Activated CD8-positive, alpha-beta memory T cell treated with anti-CD3 and anti-CD28 coated beads, Interleukin-2, amount 10 ng/mL, durations not matched to agents 7 days and 5 days (primary cell): ENCODE data around the gene MEIS1. TPM values are rescaled to one million over a fixed set of nuclear protein-coding genes. Genes with fewer than 3 reads are reported as not detected.

Source experiments
- ATAC-seq: fragments of 150-1000 bp; cut with Tn5 transposase; one replicate; pipeline ENCODE4 v1.10.0; 2021; ENCODE audit warnings: moderate library complexity
- CTCF ChIA-PET: fragments of 350-600 bp; sonication (Branson Sonifier 250); formaldehyde crosslinking; loops from one replicate; lab custom pipeline; 2021; ENCODE audit warnings: antibody characterized with exemption; lab: Charles Lee
- DNase-seq: peaks from one replicate; pipeline ENCODE4 v3.0.0-alpha.2; 2020
- H3K27ac Mint-ChIP-seq: one replicate; pipeline ENCODE4 v1.8.0; 2021; ENCODE audit warnings: mild to moderate bottlenecking, mixed read lengths
- H3K27me3 Mint-ChIP-seq: one replicate; pipeline ENCODE4 v1.8.0; 2021; ENCODE audit warnings: mixed read lengths
- H3K36me3 Mint-ChIP-seq: one replicate; pipeline ENCODE4 v1.8.0; 2021; ENCODE audit warnings: mild to moderate bottlenecking, mixed read lengths
- H3K4me1 Mint-ChIP-seq: one replicate; pipeline ENCODE4 v1.8.0; 2021; ENCODE audit warnings: mixed read lengths
- H3K4me3 Mint-ChIP-seq: one replicate; pipeline ENCODE4 v1.8.0; 2021; ENCODE audit warnings: mild to moderate bottlenecking, moderate library complexity, mixed read lengths
- H3K9me3 Mint-ChIP-seq: one replicate; pipeline ENCODE4 v1.8.0; 2022; ENCODE audit warnings: low read depth, mixed read lengths
- total RNA-seq, 2 experiments: library from RNA; stranded (reverse); gene quantifications; one replicate each; pipeline ENCODE4 v1.2.3, GENCODE V29; 2021

Gene MEIS1
- total RNA-seq, 2 experiments from 2014 or later, result not detected

GRCh38 chr2:66435963-66436362 is 1.0 kb downstream of the MEIS1 start:
- ATAC-seq (no peak), DNase-seq (no peak)
- Mint-ChIP-seq H3K4me3 (no peak overlapping the region), H3K27me3 (peaks cover 94% of the 10 kb centered on the region), H3K9me3 (no peaks in the 10 kb centered on the region), H3K4me1 (peaks cover 26% of the 10 kb centered on the region), H3K36me3 (peaks cover 4% of the 10 kb centered on the region), H3K27ac (no peak overlapping the region)
- CTCF ChIA-PET, result no interaction called here

DNA sequence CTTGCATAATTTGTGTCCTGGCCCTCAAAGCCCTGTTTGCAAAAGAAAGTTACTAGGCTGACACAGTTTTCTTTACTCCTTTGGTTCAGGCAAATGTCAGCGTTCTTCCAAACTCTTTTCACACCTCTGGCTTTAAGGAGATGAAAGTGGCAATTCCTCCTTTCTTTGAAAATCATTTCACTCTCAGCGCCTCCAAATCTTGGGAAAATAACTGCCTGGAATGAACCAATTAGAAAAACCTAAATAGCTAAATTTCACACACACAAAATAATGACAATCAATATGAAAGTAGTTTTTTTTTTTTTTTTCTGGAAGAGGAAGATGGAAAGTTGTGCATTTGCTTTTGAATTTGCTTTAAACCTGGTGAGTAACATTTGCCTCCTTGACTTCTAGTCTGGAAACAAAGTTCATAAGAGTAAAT is 1.7 kb downstream of the MEIS1 start:
- Mint-ChIP-seq H3K4me1 (peaks cover 26% of the 10 kb centered on the region), H3K9me3 (no peaks in the 10 kb centered on the region), H3K27ac (no peak overlapping the region), H3K27me3 (peaks cover 94% of the 10 kb centered on the region), H3K36me3 (peaks cover 4% of the 10 kb centered on the region), H3K4me3 (no peak overlapping the region)
- ATAC-seq (no peak), DNase-seq (no peak)
- CTCF ChIA-PET, result no interaction called here

DNA sequence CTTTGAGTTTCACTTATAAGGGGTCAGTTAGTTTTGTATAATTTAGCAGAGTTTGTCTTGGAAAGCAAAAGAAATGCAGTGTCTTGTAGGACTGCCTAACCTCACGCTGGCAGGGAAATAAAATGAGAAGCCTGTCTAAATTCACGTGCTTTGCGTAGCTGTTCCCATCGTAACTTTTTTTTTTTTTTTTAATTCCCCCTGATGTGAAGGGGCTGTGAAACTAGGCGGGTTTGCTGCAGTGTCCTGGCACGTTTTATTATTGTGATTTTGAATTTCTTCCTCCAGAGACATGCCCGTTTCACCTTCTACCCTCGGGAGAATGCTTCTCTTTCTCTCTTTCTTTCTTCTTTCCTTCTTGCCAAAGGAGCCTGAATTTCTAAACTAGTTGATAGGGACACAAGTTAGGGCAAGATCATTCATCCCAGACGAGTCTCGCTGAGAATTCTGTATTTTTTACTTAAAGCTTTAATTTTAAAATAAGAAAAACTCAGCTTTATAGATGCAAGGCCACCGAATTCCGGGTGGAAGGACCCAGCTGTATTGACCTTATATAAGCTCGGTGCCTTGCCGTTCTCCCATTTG is 2.3 kb downstream of the MEIS1 start:
- ATAC-seq (no peak), DNase-seq (no peak)
- CTCF ChIA-PET, result no interaction called here
- H3K27me3 Mint-ChIP-seq, result peaks cover 91% of the 10 kb centered on the region
- H3K4me3 Mint-ChIP-seq, result no peak overlapping the region
- no peak overlapping the region for H3K27ac Mint-ChIP-seq
- peaks cover 4% of the 10 kb centered on the region for H3K36me3 Mint-ChIP-seq
- H3K9me3 Mint-ChIP-seq, result no peaks in the 10 kb centered on the region
- H3K4me1 Mint-ChIP-seq, result peaks cover 24% of the 10 kb centered on the region

DNA sequence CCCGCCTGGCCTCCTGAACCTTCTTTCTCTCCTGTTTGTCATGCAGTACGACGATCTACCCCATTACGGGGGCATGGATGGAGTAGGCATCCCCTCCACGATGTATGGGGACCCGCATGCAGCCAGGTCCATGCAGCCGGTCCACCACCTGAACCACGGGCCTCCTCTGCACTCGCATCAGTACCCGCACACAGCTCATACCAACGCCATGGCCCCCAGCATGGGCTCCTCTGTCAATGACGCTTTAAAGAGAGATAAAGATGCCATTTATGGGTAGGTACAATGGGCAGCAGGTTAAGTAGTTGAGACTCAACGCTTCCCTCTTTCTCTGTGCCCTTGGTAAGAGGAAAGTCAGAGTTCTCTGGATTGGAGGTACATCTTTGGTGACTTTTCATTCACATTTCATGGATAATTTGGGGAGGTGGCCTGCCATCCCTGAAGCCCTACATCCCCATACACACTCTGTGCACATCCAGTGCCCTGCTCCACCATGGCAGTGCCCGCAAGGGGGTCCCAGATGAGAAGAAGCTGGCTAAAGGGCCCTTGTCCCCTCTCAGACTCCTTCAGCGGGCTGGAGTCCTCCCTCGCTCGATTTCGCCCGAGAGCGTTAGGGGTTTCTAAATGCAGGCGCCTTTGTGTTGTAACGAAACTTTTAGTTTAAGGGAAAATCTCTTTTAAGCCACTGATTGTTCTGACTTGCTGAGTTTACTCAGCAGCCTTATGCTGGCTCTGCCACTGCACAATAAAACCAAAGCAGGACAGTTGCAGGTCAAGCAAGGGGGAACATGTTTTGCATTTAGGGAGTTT is 3.0 kb downstream of the MEIS1 start:
- no peak for ATAC-seq
- H3K36me3 Mint-ChIP-seq, result peaks cover 4% of the 10 kb centered on the region
- H3K27ac Mint-ChIP-seq, result no peak overlapping the region
- DNase-seq, result no peak
- H3K4me1 Mint-ChIP-seq, result peaks cover 20% of the 10 kb centered on the region
- CTCF ChIA-PET, result interaction anchor here (1.1 kb wide), 1 partner anchor 8 kb away, joined by 3 read pairs; no protein-coding TSS in a partner anchor
- H3K4me3 Mint-ChIP-seq, result no peak overlapping the region
- no peaks in the 10 kb centered on the region for H3K9me3 Mint-ChIP-seq
- peaks cover 85% of the 10 kb centered on the region for H3K27me3 Mint-ChIP-seq

- CTCF ChIA-PET, result interaction anchor here (1.1 kb wide), 1 partner anchor 9 kb away, joined by 3 read pairs; no protein-coding TSS in a partner anchor
- H3K4me1 Mint-ChIP-seq, result peaks cover 17% of the 10 kb centered on the region
- peaks cover 79% of the 10 kb centered on the region for H3K27me3 Mint-ChIP-seq
- no peaks in the 10 kb centered on the region for H3K9me3 Mint-ChIP-seq
- peaks cover 4% of the 10 kb centered on the region for H3K36me3 Mint-ChIP-seq
- no peak overlapping the region for H3K4me3 Mint-ChIP-seq
- ATAC-seq (no peak), DNase-seq (no peak)
- H3K27ac Mint-ChIP-seq, result no peak overlapping the region
Observed at GRCh38 chr2:66438498-66438833, 3.5 kb downstream of the MEIS1 start.

DNA sequence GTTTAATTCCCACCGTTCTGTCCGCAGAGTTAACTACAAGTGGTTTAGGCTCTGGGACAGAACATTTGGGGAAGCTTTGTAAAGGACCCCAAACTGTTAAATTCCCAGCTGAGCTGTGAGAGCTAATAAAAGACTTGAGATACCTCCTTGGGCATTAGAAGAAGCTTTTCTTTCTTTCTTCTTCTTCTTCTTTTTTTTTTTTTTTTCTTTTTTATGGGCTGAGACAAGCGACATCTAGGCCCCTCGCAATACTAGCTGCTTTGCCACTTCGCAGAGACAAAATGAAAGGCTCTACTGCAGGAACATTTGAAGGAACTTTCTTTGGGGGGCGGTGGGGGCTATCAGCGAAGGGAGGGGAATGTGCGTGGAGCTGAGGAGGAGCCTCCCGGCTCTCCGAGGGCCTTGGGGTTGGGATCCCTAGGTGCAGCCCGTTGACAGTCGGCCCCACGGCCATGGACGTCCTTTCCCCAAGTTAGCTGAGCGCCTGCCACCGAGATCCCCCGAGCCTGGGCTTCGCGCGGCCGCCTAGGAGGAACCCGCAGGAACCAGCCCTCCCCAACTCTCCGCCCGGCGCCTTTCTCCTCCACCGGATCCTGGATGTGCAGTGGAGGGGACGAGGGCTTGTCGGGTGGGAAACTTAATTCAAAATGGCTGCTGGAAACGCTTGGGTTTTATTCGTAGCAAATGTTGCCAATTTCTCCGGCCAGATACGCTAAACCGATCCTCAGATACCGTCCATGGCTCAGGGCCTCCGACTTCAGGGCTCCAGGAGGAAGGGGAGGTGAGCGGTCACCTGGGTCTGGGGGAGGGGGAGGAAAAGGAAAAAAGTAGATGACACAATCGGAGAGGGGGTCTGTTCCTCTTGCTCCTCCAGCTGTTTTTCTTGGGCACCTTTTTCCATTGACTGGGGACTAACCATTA is 4.2 kb downstream of the MEIS1 start:
- H3K27ac Mint-ChIP-seq, result no peak overlapping the region
- peaks cover 13% of the 10 kb centered on the region for H3K4me1 Mint-ChIP-seq
- H3K27me3 Mint-ChIP-seq, result peaks cover 79% of the 10 kb centered on the region
- CTCF ChIA-PET, result interaction anchor here (1.1 kb wide), 1 partner anchor 9 kb away, joined by 3 read pairs; no protein-coding TSS in a partner anchor
- no peak for DNase-seq
- no peak for ATAC-seq
- peaks cover 3% of the 10 kb centered on the region for H3K36me3 Mint-ChIP-seq
- H3K4me3 Mint-ChIP-seq, result no peak overlapping the region
- no peaks in the 10 kb centered on the region for H3K9me3 Mint-ChIP-seq

- Mint-ChIP-seq H3K27me3 (peaks cover 73% of the 10 kb centered on the region), H3K9me3 (no peaks in the 10 kb centered on the region), H3K36me3 (peaks cover 2% of the 10 kb centered on the region), H3K4me1 (peaks cover 8% of the 10 kb centered on the region), H3K27ac (no peak overlapping the region), H3K4me3 (no peak overlapping the region)
- CTCF ChIA-PET, result no interaction called here
- no peak for DNase-seq
- no peak for ATAC-seq
Observed at GRCh38 chr2:66439812-66440542, 5.1 kb downstream of the MEIS1 start.

DNA sequence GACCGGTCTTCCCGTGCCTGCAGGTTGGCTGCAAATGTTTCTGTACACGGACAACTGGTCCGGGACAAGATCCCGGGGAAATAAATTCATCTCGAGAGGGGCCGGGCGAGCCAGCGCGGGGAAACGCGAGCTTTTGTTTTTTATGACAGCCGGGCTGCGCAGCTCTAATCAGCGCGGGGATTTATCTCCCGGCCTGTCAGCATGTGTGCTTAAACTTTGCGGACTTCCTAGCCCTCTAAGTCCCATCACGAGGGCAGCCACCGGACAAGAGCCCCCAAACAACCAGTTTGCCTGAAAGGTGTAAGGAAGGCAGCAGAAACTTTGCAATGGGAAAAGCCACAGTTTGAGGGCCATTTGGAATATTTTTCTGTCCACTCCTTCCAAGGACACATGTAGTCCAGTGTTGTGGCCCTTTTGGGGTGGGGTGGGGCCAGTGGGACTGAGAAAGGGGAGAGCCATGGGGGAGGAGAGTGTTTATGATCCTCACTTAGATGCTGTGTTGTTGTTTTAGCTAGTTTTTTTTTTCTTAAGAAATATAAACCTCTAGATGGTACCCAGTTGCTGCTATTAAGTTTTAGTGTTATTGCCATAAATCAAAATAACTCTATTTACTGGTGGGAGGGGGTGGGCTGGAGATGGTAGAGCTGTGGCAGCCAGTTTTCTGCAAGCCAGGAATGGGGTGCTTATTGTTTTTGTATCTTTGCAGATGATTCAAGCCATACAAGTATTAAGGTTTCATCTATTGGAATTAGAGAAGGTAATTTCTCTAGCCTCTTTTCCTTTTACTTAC is 6.0 kb downstream of the MEIS1 start:
- peaks cover 2% of the 10 kb centered on the region for H3K4me1 Mint-ChIP-seq
- H3K36me3 Mint-ChIP-seq, result peaks cover 1% of the 10 kb centered on the region
- H3K27ac Mint-ChIP-seq, result no peak overlapping the region
- peaks cover 66% of the 10 kb centered on the region for H3K27me3 Mint-ChIP-seq
- no peaks in the 10 kb centered on the region for H3K9me3 Mint-ChIP-seq
- CTCF ChIA-PET, result no interaction called here
- no peak for ATAC-seq
- no peak overlapping the region for H3K4me3 Mint-ChIP-seq
- no peak for DNase-seq

DNA sequence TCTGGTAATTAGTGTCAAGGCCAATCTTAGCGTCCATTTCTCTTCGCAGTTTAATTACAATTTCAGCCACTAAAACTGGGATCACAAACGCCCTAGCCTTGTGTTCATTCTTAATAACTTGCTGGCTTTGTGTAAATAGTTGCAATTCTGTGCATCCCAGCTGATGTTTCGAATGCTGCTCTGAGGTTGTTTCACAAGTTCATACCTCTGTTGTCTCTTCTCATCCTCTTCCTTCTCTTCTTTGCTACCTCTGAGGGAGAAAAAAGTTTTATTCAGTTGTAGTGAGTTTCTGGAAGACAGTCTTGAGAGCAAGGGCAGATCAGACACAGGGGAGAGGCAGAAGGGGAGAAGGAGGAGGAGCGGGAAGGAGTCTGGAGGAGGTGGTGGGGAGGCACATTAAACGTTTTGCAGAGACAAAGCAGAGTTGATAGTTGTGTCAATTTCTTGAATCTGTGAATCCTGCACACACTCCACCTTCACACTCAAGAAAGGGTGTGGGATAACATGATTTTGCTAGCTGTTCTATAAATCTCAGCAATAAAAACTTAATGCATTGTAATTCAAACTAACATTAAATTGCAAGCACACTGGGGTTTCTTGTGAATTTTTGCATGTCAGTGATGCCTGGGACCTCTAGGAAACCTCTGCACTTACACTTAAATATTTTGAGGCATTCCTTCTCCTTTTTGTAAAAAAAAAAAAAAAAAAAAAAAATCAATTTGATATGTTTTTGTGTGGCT is 6.8 kb downstream of the MEIS1 start:
- DNase-seq (no peak), ATAC-seq (no peak)
- Mint-ChIP-seq H3K9me3 (no peaks in the 10 kb centered on the region), H3K27me3 (peaks cover 63% of the 10 kb centered on the region), H3K4me3 (no peak overlapping the region), H3K27ac (no peak overlapping the region), H3K36me3 (peaks cover 1% of the 10 kb centered on the region), H3K4me1 (peaks cover 2% of the 10 kb centered on the region)
- CTCF ChIA-PET, result no interaction called here

- peaks cover 1% of the 10 kb centered on the region for H3K36me3 Mint-ChIP-seq
- ATAC-seq (no peak), DNase-seq (no peak)
- H3K27me3 Mint-ChIP-seq, result peaks cover 58% of the 10 kb centered on the region
- H3K27ac Mint-ChIP-seq, result no peak overlapping the region
- CTCF ChIA-PET, result no interaction called here
- H3K4me3 Mint-ChIP-seq, result no peak overlapping the region
- no peaks in the 10 kb centered on the region for H3K9me3 Mint-ChIP-seq
- peaks cover under 1% of the 10 kb centered on the region for H3K4me1 Mint-ChIP-seq
Observed at GRCh38 chr2:66442516-66443185, 7.7 kb downstream of the MEIS1 start.

GRCh38 chr2:66443186-66443978 is 8.5 kb downstream of the MEIS1 start:
- Mint-ChIP-seq H3K27me3 (peaks cover 53% of the 10 kb centered on the region), H3K36me3 (peaks cover 1% of the 10 kb centered on the region), H3K9me3 (no peaks in the 10 kb centered on the region), H3K27ac (no peak overlapping the region), H3K4me3 (no peak overlapping the region), H3K4me1 (no peaks in the 10 kb centered on the region)
- CTCF ChIA-PET, result interaction anchor here (1.0 kb wide), 1 partner anchor 70 kb away, joined by 3 read pairs; no protein-coding TSS in a partner anchor
- ATAC-seq (no peak), DNase-seq (no peak)
